ENCODE measurements around the gene TK1. TPM values are rescaled to one million over a fixed set of nuclear protein-coding genes. Genes with fewer than 3 reads are reported as not detected.
A peak's percentile ranks its signal among the peaks of the same experiment; 100 is the strongest.

Gene TK1
- total RNA-seq, 1 donor from 2014 or later = 19.5 TPM

GRCh38 chr17:78219396-78220150 is 32.7 kb upstream of the TK1 start:
- DNase-seq = no peak

GRCh38 chr17:78214706-78215061 is 27.8 kb upstream of the TK1 start:
- no peak for DNase-seq

- peak; percentile 95 for DNase-seq
These were observed 27.3 kb upstream of the TK1 start, which contains the start of gene BIRC5 for GRCh38 chr17:78214016-78214705. TSS of gene BIRC5 (plus strand) at chr17:78214253. CDS start at chr17:78214317, 64 bp downstream.

GRCh38 chr17:78211032-78211431 is 24.2 kb upstream of the TK1 start:
- no peak for DNase-seq

GRCh38 chr17:78210111-78210510 is 23.3 kb upstream of the TK1 start:
- DNase-seq = no peak

GRCh38 chr17:78208486-78208885 is 21.6 kb upstream of the TK1 start:
- DNase-seq = no peak

GRCh38 chr17:78206298-78206697 is 19.4 kb upstream of the TK1 start:
- no peak for DNase-seq

- no peak for DNase-seq
These were observed 18.4 kb upstream of the TK1 start for GRCh38 chr17:78205124-78205775.

GRCh38 chr17:78204387-78205123 is 17.7 kb upstream of the TK1 start:
- no peak for DNase-seq

GRCh38 chr17:78202666-78203065 is 15.8 kb upstream of the TK1 start:
- DNase-seq = no peak

GRCh38 chr17:78200451-78200850 is 13.6 kb upstream of the TK1 start:
- no peak for DNase-seq

GRCh38 chr17:78197147-78197832 is 10.4 kb upstream of the TK1 start:
- DNase-seq = no peak

- DNase-seq = no peak
These were observed 9.9 kb upstream of the TK1 start for GRCh38 chr17:78196716-78197115.

GRCh38 chr17:78185981-78186691 is 716 bp downstream of the TK1 start:
- DNase-seq = peak; percentile 77

GRCh38 chr17:78184868-78185267 is 2.0 kb downstream of the TK1 start:
- DNase-seq = no peak

- peak; percentile 80 for DNase-seq
These were observed 2.5 kb downstream of the TK1 start for GRCh38 chr17:78184351-78184750.

GRCh38 chr17:78183916-78184315 is 2.9 kb downstream of the TK1 start:
- DNase-seq = no peak

GRCh38 chr17:78182504-78182903 is 4.3 kb downstream of the TK1 start:
- no peak for DNase-seq

- peak; percentile 45 for DNase-seq
These were observed 6.3 kb downstream of the TK1 start for GRCh38 chr17:78180508-78180907.

- DNase-seq = peak; percentile 53
These were observed 6.8 kb downstream of the TK1 start for GRCh38 chr17:78180083-78180482.

- DNase-seq = peak; percentile 40
These were observed 7.5 kb downstream of the TK1 start for GRCh38 chr17:78179372-78179771.

Measured in tongue (tissue), 2 donors.